Measurements from ENCODE around the gene NR1D2. TPM values are rescaled to one million over a fixed set of nuclear protein-coding genes. Genes with fewer than 3 reads are reported as not detected.
"Not testable (repeated sequence)": the region's sequence is repeated elsewhere in the genome, so short reads cannot be mapped to it uniquely, and the experiment has no call there.

NR1D2 gene
- total RNA-seq, 2 experiments from 2014 or later: 3.6 to 4.0 TPM

GRCh38 chr3:23916886-23917678, 28.0 kb upstream of the NR1D2 start, which contains the start of the genes NKIRAS1 and RPL15:
Gene NKIRAS1 (minus strand): TSS chr3:23916990. CDS start chr3:23910904, 6,086 bp downstream.
Gene RPL15 (plus strand): TSS chr3:23917132. CDS start chr3:23917860, 728 bp downstream.
- ChIA-PET POLR2A (interaction anchor here (0.6 to 5.0 kb wide), 41 partner anchors 8 to 714 kb away, joined by 3 to 60 read pairs (median 4); partner anchors contain the start of genes NR1D2, UBE2E1 and UBE2E2), CTCF (interaction anchor here (0.9 to 1.2 kb wide), 4 partner anchors 10 to 29 kb away, joined by 3 read pairs; no protein-coding TSS in a partner anchor)
- DNase-seq: peak; percentile 98
- Mint-ChIP-seq H3K4me1 (ENCODE audit: low read depth) (peaks cover 38% of the 10 kb centered on the region), H3K9me3 (no peaks in the 10 kb centered on the region), H3K36me3 (ENCODE audit: low read depth) (peaks cover 46% of the 10 kb centered on the region), H3K27me3 (peaks cover 2% of the 10 kb centered on the region), H3K4me3 (peak within 1 kb of the TSS; percentile 99), H3K27ac (peak within 1 kb of the TSS; percentile 99)
- TF ChIP-seq, protein P1, sequence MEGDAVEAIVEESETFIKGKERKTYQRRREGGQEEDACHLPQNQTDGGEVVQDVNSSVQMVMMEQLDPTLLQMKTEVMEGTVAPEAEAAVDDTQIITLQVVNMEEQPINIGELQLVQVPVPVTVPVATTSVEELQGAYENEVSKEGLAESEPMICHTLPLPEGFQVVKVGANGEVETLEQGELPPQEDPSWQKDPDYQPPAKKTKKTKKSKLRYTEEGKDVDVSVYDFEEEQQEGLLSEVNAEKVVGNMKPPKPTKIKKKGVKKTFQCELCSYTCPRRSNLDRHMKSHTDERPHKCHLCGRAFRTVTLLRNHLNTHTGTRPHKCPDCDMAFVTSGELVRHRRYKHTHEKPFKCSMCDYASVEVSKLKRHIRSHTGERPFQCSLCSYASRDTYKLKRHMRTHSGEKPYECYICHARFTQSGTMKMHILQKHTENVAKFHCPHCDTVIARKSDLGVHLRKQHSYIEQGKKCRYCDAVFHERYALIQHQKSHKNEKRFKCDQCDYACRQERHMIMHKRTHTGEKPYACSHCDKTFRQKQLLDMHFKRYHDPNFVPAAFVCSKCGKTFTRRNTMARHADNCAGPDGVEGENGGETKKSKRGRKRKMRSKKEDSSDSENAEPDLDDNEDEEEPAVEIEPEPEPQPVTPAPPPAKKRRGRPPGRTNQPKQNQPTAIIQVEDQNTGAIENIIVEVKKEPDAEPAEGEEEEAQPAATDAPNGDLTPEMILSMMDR (IDR thresholded peaks at IDR 0.05): peak; percentile 64
- ATAC-seq: peak; percentile 96
- intact Hi-C loops (cut with micrococcal nuclease): loop anchor here (2.0 to 10.0 kb wide), 2 partner anchors 28 to 112 kb away; partner anchors contain the start of genes NR1D2 and UBE2E1

DNA sequence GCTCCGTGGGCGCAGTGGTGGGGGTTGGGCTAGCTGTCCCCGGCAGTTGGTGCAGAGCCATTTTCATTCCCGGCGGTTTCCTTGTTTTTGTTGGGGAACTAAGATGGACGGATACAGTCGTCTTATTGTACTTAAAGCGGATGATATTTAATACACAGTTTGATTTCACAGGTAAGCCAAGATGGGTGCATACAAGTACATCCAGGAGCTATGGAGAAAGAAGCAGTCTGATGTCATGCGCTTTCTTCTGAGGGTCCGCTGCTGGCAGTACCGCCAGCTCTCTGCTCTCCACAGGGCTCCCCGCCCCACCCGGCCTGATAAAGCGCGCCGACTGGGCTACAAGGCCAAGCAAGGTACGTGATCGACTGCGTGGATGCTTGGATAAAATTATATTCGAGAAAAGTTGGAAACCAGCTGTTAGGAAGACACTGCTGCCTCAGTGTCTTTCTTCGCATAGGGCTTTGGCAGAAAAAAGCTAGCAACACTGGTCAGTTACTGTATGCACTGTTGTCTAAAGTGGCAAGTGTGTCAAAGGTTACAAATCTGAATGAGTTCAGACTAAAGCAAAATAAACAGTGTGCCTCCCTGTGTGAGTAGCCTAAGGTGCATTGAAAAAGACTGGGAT, 27.3 kb upstream of the NR1D2 start:
- Mint-ChIP-seq H3K4me3 (peak overlapping the region; percentile 99), H3K36me3 (ENCODE audit: low read depth) (peaks cover 46% of the 10 kb centered on the region), H3K27ac (peak overlapping the region; percentile 99), H3K4me1 (ENCODE audit: low read depth) (peaks cover 38% of the 10 kb centered on the region)
- ChIA-PET CTCF (interaction anchor here (1.0 kb wide), 1 partner anchor 26 kb away, joined by 3 read pairs; no protein-coding TSS in a partner anchor), POLR2A (interaction anchor here (0.6 to 5.0 kb wide), 24 partner anchors 7 to 212 kb away, joined by 3 to 60 read pairs (median 6); partner anchors contain the start of genes NR1D2 and UBE2E1)
- not testable (repeated sequence) for H3K9me3 Mint-ChIP-seq, H3K27me3 Mint-ChIP-seq, ATAC-seq, DNase-seq
- intact Hi-C loops (cut with micrococcal nuclease): loop anchor here (2.0 to 10.0 kb wide), 2 partner anchors 27 to 113 kb away; partner anchors contain the start of genes NR1D2 and UBE2E1

DNA sequence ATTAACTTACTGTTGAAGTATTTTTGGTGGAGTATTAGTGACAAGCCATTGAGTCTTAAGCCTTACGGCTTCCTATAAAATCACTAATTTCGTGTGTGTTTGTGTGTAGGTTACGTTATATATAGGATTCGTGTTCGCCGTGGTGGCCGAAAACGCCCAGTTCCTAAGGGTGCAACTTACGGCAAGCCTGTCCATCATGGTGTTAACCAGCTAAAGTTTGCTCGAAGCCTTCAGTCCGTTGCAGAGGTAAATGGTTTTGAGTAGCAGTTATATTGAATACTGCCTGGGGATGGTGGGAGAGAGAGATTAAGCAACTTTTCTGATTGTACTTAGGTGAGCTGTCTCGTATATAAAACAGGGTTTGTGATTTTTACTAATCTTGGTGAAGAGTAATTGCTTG, 26.8 kb upstream of the NR1D2 start:
- intact Hi-C loops (cut with micrococcal nuclease): loop anchor here (10.0 kb wide), 1 partner anchor 114 kb away; the partner anchor contains the start of gene UBE2E1
- not testable (repeated sequence) for H3K9me3 Mint-ChIP-seq

DNA sequence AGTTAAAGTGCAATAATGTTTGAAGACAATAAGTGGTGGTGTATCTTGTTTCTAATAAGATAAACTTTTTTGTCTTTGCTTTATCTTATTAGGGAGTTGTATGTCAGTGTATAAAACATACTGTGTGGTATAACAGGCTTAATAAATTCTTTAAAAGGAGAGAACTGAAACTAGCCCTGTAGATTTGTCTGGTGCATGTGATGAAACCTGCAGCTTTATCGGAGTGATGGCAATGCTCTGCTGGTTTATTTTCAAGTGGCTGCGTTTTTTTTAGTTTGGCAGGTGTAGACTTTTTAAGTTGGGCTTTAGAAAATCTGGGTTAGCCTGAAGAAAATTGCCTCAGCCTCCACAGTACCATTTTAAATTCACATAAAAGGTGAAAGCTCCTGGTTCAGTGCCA, 25.5 kb upstream of the NR1D2 start:
- Mint-ChIP-seq H3K36me3 (ENCODE audit: low read depth) (peaks cover 46% of the 10 kb centered on the region), H3K4me3 (peak overlapping the region; percentile 99), H3K9me3 (no peaks in the 10 kb centered on the region), H3K4me1 (ENCODE audit: low read depth) (peaks cover 31% of the 10 kb centered on the region), H3K27me3 (peaks cover 2% of the 10 kb centered on the region), H3K27ac (peak overlapping the region; percentile 72)
- TF ChIP-seq, protein P1 (IDR thresholded peaks at IDR 0.05): no peak
- intact Hi-C loops (cut with micrococcal nuclease): loop anchor here (10.0 kb wide), 1 partner anchor 115 kb away; the partner anchor contains the start of gene UBE2E1
- DNase-seq: no peak
- CTCF ChIA-PET: no interaction called here
- ATAC-seq: no peak
- POLR2A ChIA-PET: interaction anchor here (0.9 to 5.0 kb wide), 9 partner anchors 10 to 111 kb away, joined by 3 to 60 read pairs (median 20); partner anchors contain the start of genes NR1D2 and UBE2E1

More for the DNA sequence above, 26.8 kb upstream of the NR1D2 start:
- Mint-ChIP-seq H3K4me3 (peak overlapping the region; percentile 99), H3K36me3 (ENCODE audit: low read depth) (peaks cover 46% of the 10 kb centered on the region), H3K4me1 (ENCODE audit: low read depth) (peaks cover 36% of the 10 kb centered on the region), H3K27ac (peak overlapping the region; percentile 99)
- not testable (repeated sequence) for DNase-seq, H3K27me3 Mint-ChIP-seq, ATAC-seq
- POLR2A ChIA-PET: interaction anchor here (0.6 to 5.0 kb wide), 13 partner anchors 11 to 124 kb away, joined by 3 to 60 read pairs (median 18); partner anchors contain the start of genes NR1D2 and UBE2E1
- CTCF ChIA-PET: interaction anchor here (1.0 kb wide), 1 partner anchor 27 kb away, joined by 3 read pairs; no protein-coding TSS in a partner anchor

DNA sequence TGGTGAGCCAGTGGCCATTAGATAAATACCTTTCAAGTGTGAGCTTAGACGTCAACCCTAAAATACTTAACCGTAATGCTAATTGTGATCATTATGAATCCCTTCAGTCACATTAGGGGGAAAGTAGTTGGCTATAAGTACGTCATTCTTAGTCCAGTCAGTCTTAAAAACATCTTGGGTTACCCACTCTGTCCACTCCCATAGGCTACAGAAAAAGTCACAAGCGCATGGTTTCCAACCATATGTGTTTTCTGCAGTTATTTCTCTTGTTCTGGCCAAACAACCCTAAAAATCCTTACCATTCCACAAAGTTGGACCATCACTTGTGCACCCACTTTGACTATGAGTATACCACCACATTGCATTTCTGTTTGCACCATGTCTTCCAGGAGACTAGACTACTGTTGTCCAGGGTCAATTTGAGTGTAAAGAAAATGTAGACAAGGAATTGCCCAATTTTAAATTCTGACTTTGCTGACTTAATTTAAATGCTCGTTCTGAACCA, 24.9 kb upstream of the NR1D2 start:
- peak overlapping the region; percentile 72 for H3K27ac Mint-ChIP-seq
- no peaks in the 10 kb centered on the region for H3K9me3 Mint-ChIP-seq
- peaks cover 46% of the 10 kb centered on the region for H3K36me3 Mint-ChIP-seq (ENCODE audit: low read depth)
- intact Hi-C loops (cut with micrococcal nuclease): no loop called here
- ATAC-seq (no peak), DNase-seq (no peak)
- H3K4me3 Mint-ChIP-seq: peak overlapping the region; percentile 99
- peaks cover 2% of the 10 kb centered on the region for H3K27me3 Mint-ChIP-seq
- TF ChIP-seq, protein P1 (IDR thresholded peaks at IDR 0.05): no peak
- peaks cover 26% of the 10 kb centered on the region for H3K4me1 Mint-ChIP-seq (ENCODE audit: low read depth)
- ChIA-PET CTCF (no interaction called here), POLR2A (interaction anchor here (0.6 to 5.0 kb wide), 7 partner anchors 10 to 113 kb away, joined by 3 to 60 read pairs (median 5); partner anchors contain the start of gene NR1D2)

Data from activated CD8-positive, alpha-beta T cell treated with anti-CD3 and anti-CD28 coated beads for 36 hours (primary cell).